IMR-90 (cell line): ENCODE measurements around the gene SMIM7. TPM values are rescaled to one million over a fixed set of nuclear protein-coding genes. Genes with fewer than 3 reads are reported as not detected.

Experiments used
- ATAC-seq: fragments of 200-7000 bp; cut with Tn5 transposase; 2 replicates; pipeline ENCODE4 v1.9.1; 2020; ENCODE audit warnings: low read depth, mild to moderate bottlenecking, moderate library complexity
- BruUV-seq: library from RNA; stranded (reverse); fragments of 400-500 nt; replicated peaks from 2 replicates; lab custom pipeline; 2021; lab: Mats Ljungman, UMichigan
- CTCF ChIA-PET: fragments of 300-600 bp; formaldehyde crosslinking; extraction: SDS; loops from one replicate; lab custom pipeline; 2021; ENCODE audit warnings: antibody characterized with exemption; lab: Yijun Ruan, JAX
- POLR2A ChIA-PET: fragments of 300-600 bp; sonication (Branson Sonifier 250); formaldehyde crosslinking; loops from one replicate; lab custom pipeline; 2022; ENCODE audit warnings: antibody characterized with exemption; ENCODE audit not compliant: unreplicated experiment; lab: Charles Lee
- DNase-seq: peaks from one replicate; pipeline ENCODE4 v3.0.0; 2013
- H2AFZ ChIP-seq: replicated peaks from 2 replicates; pipeline ENCODE3; 2013; ENCODE audit warnings: low read length, mild to moderate bottlenecking; ENCODE audit not compliant: poor library complexity
- H2AK5ac ChIP-seq: 2 replicates; pipeline ENCODE4 v1.6.1; 2013; ENCODE audit warnings: low read depth, low read length, inconsistent platforms
- H2AK9ac ChIP-seq: replicated peaks from 2 replicates; pipeline ENCODE3; 2013; ENCODE audit warnings: mild to moderate bottlenecking, low read depth, low read length, moderate library complexity; ENCODE audit not compliant: poor library complexity
- H2BK120ac ChIP-seq: 2 replicates; pipeline ENCODE4 v1.6.1; 2013; ENCODE audit warnings: low read depth, low read length, inconsistent platforms
- H2BK15ac ChIP-seq: 3 replicates; pipeline ENCODE4 v1.6.1; 2013; ENCODE audit warnings: low read depth, low read length, inconsistent platforms
- H2BK20ac ChIP-seq: 2 replicates; pipeline ENCODE4 v1.6.1; 2013; ENCODE audit warnings: low read depth, mild to moderate bottlenecking, inconsistent platforms, low read length, moderate library complexity
- H2BK5ac ChIP-seq: 2 replicates; pipeline ENCODE4 v1.6.1; 2013; ENCODE audit warnings: mild to moderate bottlenecking, low read depth, low read length, inconsistent platforms; ENCODE audit not compliant: poor library complexity, severe bottlenecking
- H3K14ac ChIP-seq: replicated peaks from 2 replicates; pipeline ENCODE4 v1.6.1; 2013; ENCODE audit warnings: low read depth, low read length, inconsistent platforms
- H3K18ac ChIP-seq: 2 replicates; pipeline ENCODE4 v1.6.1; 2013; ENCODE audit warnings: low read depth, low read length, control low read depth
- H3K23ac ChIP-seq: 2 replicates; pipeline ENCODE4 v1.6.1; 2013; ENCODE audit warnings: low read depth, low read length, inconsistent platforms
- H3K27ac ChIP-seq: 2 replicates; pipeline ENCODE4 v1.5.1; 2013; ENCODE audit warnings: mild to moderate bottlenecking, control low read depth, low read length; ENCODE audit not compliant: insufficient read depth
- H3K27me3 ChIP-seq: 2 replicates; pipeline ENCODE4 v1.6.1; 2013; ENCODE audit warnings: low read length; ENCODE audit not compliant: control insufficient read depth, insufficient read depth
- H3K36me3 ChIP-seq: 2 replicates; pipeline ENCODE4 v1.6.1; 2013; ENCODE audit warnings: low read length, mixed read lengths; ENCODE audit not compliant: control insufficient read depth, insufficient read depth
- H3K4ac ChIP-seq: 2 replicates; pipeline ENCODE4 v1.6.1; 2013; ENCODE audit warnings: low read depth, low read length, inconsistent platforms
- H3K4me1 ChIP-seq: 2 replicates; pipeline ENCODE4 v1.6.1; 2013; ENCODE audit warnings: low read length, mixed read lengths; ENCODE audit not compliant: control insufficient read depth, insufficient read depth
- H3K4me2 ChIP-seq: 2 replicates; pipeline ENCODE4 v1.6.1; 2013; ENCODE audit warnings: low read depth, mild to moderate bottlenecking, control low read depth, low read length, moderate library complexity
- H3K4me3 ChIP-seq: 2 replicates; pipeline ENCODE4 v1.5.1; 2013; ENCODE audit warnings: low read depth, mild to moderate bottlenecking, control low read depth, low read length, moderate library complexity; ENCODE audit not compliant: insufficient read depth
- H3K56ac ChIP-seq: 2 replicates; pipeline ENCODE4 v1.6.1; 2013; ENCODE audit warnings: low read length, inconsistent platforms; ENCODE audit not compliant: insufficient read depth; ENCODE audit errors: extremely low read depth
- H3K79me1 ChIP-seq, 2 experiments: 2 replicates each; pipeline ENCODE4 v1.6.1; 2013; ENCODE audit warnings: low read length in 2 of 2, inconsistent platforms in 1 of 2, low read depth in 1 of 2
- H3K9ac ChIP-seq: 2 replicates; pipeline ENCODE4 v1.6.1; 2013; ENCODE audit warnings: low read depth, low read length, control low read depth
- H3K9me1 ChIP-seq: 2 replicates; pipeline ENCODE4 v1.6.1; 2013; ENCODE audit warnings: low read length, inconsistent platforms; ENCODE audit not compliant: insufficient read depth
- H3K9me3 ChIP-seq: 2 replicates; pipeline ENCODE4 v1.6.1; 2013; ENCODE audit warnings: low read length; ENCODE audit not compliant: control insufficient read depth, insufficient read depth
- H4K20me1 ChIP-seq: 2 replicates; pipeline ENCODE4 v1.6.1; 2013; ENCODE audit warnings: low read length, inconsistent platforms; ENCODE audit not compliant: insufficient read depth
- H4K5ac ChIP-seq: 2 replicates; pipeline ENCODE4 v1.6.1; 2013; ENCODE audit warnings: mild to moderate bottlenecking, low read depth, low read length, control low read depth
- H4K8ac ChIP-seq, 2 experiments: 2 replicates each; pipeline ENCODE4 v1.6.1; 2013; ENCODE audit warnings: low read depth in 2 of 2, low read length in 2 of 2, control low read depth in 1 of 2, inconsistent platforms in 1 of 2
- H4K91ac ChIP-seq: 2 replicates; pipeline ENCODE4 v1.6.1; 2013; ENCODE audit warnings: low read depth, low read length, inconsistent platforms; ENCODE audit not compliant: insufficient read depth
- CEBPB ChIP-seq: IDR thresholded peaks from 2 replicates; pipeline ENCODE4 v1.6.1; 2012; ENCODE audit warnings: low read depth, low read length, improper control_type of control experiment
- ELK1 ChIP-seq: fragments of 150-350 bp; IDR thresholded peaks from 2 replicates; pipeline ENCODE4 v1.6.1; 2016; ENCODE audit warnings: low read depth, mild to moderate bottlenecking, low read length, moderate library complexity, borderline replicate concordance
- MAZ ChIP-seq: IDR thresholded peaks from 2 replicates; pipeline ENCODE4 v1.6.1; 2012; ENCODE audit warnings: low read depth, mild to moderate bottlenecking, low read length, improper control_type of control experiment, moderate library complexity, borderline replicate concordance
- MXI1 ChIP-seq: IDR thresholded peaks from 2 replicates; pipeline ENCODE4 v1.6.1; 2012; ENCODE audit warnings: low read depth, mild to moderate bottlenecking, low read length, moderate library complexity, borderline replicate concordance
- NFE2L2 ChIP-seq: fragments of 150-350 bp; IDR thresholded peaks from 2 replicates; pipeline ENCODE4 v1.6.1; 2016; ENCODE audit warnings: low read depth, mild to moderate bottlenecking, low read length
- RAD21 ChIP-seq: IDR thresholded peaks from 2 replicates; pipeline ENCODE4 v1.6.1; 2012; ENCODE audit warnings: low read length, improper control_type of control experiment
- RCOR1 ChIP-seq: IDR thresholded peaks from 2 replicates; pipeline ENCODE4 v1.6.1; 2012; ENCODE audit warnings: mild to moderate bottlenecking, low read length, improper control_type of control experiment; ENCODE audit not compliant: insufficient replicate concordance
- RFX5 ChIP-seq: IDR thresholded peaks from 2 replicates; pipeline ENCODE4 v1.8.0; 2012; ENCODE audit warnings: low read depth, mild to moderate bottlenecking, low read length, moderate library complexity
- WGBS, 2 experiments: methylation state at CpG; one replicate each; pipeline versions ENCODE4 v1.1.5 to v1.1.7; 2013; ENCODE audit warnings: missing lambda C conversion rate in 2 of 2; ENCODE audit not compliant: insufficient read length in 1 of 2; ENCODE audit errors: extremely low coverage in 2 of 2; 5-methylcytosine and 5-hydroxymethylcytosine counted together
- dilution Hi-C: fragments of 300-500 bp; cut with HindIII; formaldehyde crosslinking; loops from one replicate; pipeline ENCODE4 v1.14.3; 2018; ENCODE audit warnings: low sequenced_read_pairs; ENCODE audit not compliant: unreplicated experiment
- in situ Hi-C: fragments of 300-500 bp; cut with MboI; formaldehyde crosslinking; loops from 3 replicates; pipeline ENCODE4 v1.14.3; 2019; ENCODE audit warnings: low sequenced_read_pairs, inconsistent platforms, mixed read lengths
- intact Hi-C: fragments of 100-400 bp; cut with micrococcal nuclease; formaldehyde crosslinking; loops from 2 replicates; pipeline ENCODE4 v1.10.0; 2022
- polyA plus RNA-seq, 3 experiments: library from polyadenylated mRNA; depleted of rRNA; stranded (reverse); fragments of >200 nt; gene quantifications; 2 replicates each; pipeline ENCODE4 v1.2.3, GENCODE V29; 2012; ENCODE audit warnings: low replicate concordance in 1 of 3
- total RNA-seq: library from RNA; depleted of rRNA; stranded (reverse); fragments of >200 nt; gene quantifications from 2 replicates; pipeline ENCODE4 v1.2.3, GENCODE V29; 2012

The SMIM7 gene
- total and polyA plus RNA-seq, 2 of the 4 experiments (the other 2 are of a cell fraction) = 55.7 to 64.8 TPM

- Histone ChIP-seq H3K4me2 (no peak overlapping the region), H2BK20ac (no peak overlapping the region), H2BK5ac (no peak overlapping the region), H2AK5ac (no peak overlapping the region), H3K23ac (no peak overlapping the region), H3K27me3 (no peaks in the 10 kb centered on the region), H2BK15ac (no peak overlapping the region), H4K8ac (no peak overlapping the region), H3K27ac (no peak overlapping the region), H3K18ac (no peak overlapping the region), H4K91ac (no peak overlapping the region), H3K36me3 (no peaks in the 10 kb centered on the region), H2AK9ac (no peak overlapping the region), H3K9me3 (no peaks in the 10 kb centered on the region), H4K5ac (no peak overlapping the region), H3K14ac (no peak overlapping the region), H3K4ac (no peak overlapping the region), H3K4me3 (no peak overlapping the region), H2AFZ (no peak overlapping the region), H3K56ac (no peak overlapping the region), H2BK120ac (no peak overlapping the region), H3K9me1 (no peaks in the 10 kb centered on the region), H3K9ac (no peak overlapping the region), H3K79me1 (no peaks in the 10 kb centered on the region), H4K20me1 (no peaks in the 10 kb centered on the region), H3K4me1 (no peaks in the 10 kb centered on the region)
- CTCF ChIA-PET = no interaction called here
- intact Hi-C loops = no loop called here
- in situ Hi-C loops = no loop called here
- DNase-seq (no peak), ATAC-seq (no peak)
- TF ChIP-seq RAD21 = no peak
- TF ChIP-seq CEBPB = no peak
- TF ChIP-seq RFX5 = no peak
- TF ChIP-seq NFE2L2 = no peak
- TF ChIP-seq ELK1 = no peak
- no peak for TF ChIP-seq MAZ
- TF ChIP-seq MXI1 = no peak
- TF ChIP-seq RCOR1 = no peak
- WGBS, 2 experiments = 90% methylated on average over 2 of the region's 3 CpGs; no CpG with 5 or more reads in 1 of the 2 experiments
- no TSS peak for BruUV-seq
- POLR2A ChIA-PET = no interaction called here
- dilution Hi-C loops = no loop called here
These were observed 13.3 kb upstream of the SMIM7 start for GRCh38 chr19:16673231-16673630.
